ENCODE measurements around the gene SCUBE3.

SCUBE3 gene

DNA sequence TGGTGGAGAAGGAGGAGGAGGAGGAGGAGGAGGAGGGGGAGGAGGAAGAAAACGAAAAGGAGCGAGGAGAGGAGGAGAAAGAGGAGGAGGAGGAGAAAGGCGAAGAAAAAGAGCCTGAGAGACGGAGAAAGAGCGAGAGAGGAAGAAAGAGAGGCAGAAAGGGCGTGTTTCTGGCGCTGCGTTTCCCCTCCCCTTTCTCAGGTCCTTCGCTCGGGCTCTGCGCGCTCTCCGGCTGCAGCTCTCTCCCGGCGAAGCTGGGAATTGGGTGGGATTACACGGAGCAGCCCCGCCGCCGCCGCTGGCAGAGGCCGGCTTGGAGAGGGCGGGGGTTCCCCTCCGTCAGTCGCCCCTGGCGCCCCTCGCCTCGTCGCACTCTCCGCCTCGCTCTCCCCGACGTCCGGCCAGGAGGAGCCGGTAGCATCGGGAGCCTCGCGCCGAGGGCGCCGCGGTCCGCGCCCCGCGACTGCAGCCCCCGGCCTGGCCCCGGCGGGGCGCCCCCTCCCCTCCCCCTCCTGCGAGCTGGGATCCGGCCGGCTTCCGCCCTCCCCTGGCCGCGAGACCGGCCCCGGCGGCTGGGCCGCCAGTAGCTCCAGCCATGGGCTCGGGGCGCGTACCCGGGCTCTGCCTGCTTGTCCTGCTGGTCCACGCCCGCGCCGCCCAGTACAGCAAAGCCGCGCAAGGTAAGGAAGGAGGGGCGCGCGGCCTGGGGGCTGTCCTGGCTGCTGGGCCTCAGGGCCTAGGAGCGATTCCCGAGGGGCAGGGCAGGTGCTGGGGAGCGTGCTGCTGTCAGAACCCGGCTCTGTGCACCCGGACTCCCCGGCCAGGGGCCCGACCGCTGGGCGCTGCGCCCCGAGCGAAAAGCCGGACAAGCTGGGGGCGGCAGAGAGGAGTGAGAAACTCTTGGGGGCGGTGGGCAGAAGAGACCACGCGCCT is at the start of gene SCUBE3:
TSS of gene SCUBE3 (plus strand) at position 133 of the 933 bp plus-strand sequence. CDS start at position 596, 463 bp downstream.
- no peak for DNase-seq

GRCh38 chr6:35164277-35164676 is 49.5 kb upstream of the SCUBE3 start:
- no peak for DNase-seq

DNA sequence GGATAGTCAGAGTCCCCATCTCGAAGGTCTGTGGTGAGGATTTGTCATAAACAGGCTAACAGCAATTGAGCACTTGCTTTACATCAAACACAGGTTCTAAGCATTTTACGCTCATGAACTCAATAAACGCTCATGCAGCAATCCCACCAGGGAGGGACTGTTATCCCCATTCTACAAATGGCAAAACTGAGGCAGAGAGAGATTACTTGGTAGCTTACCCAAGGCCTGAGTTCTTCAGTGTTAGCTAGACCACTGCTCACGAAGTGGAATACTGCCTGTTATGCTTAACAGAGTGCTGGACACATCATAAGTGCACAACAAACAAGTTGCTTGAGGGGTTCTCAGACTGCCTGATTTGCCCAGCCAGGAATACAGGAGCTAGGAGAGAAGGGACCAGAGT is 48.9 kb upstream of the SCUBE3 start:
- no peak for DNase-seq

DNA sequence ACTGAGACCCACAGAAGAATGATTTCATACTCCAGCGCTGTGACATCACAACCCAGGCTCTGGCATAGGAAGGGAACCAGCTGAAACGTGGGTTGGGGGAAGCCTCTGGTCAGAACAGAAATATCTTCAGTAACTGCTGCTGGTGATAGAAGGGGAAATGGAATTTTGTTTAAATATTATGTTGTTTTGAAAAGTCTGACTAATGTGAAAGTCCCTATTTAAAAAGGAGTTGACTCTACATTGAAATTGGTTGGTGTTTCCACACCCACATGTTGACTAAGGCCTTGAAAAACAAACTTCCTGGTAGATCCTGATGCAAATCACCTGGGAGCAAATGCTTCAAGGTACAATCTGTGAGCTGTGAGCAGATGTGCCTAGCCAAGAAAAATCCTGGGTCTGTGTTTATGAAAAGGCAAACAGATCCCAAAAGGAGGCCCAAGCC is 48.1 kb upstream of the SCUBE3 start:
- DNase-seq, result no peak

- DNase-seq, result no peak
Measured at GRCh38 chr6:35166116-35166515, 47.6 kb upstream of the SCUBE3 start.

DNA sequence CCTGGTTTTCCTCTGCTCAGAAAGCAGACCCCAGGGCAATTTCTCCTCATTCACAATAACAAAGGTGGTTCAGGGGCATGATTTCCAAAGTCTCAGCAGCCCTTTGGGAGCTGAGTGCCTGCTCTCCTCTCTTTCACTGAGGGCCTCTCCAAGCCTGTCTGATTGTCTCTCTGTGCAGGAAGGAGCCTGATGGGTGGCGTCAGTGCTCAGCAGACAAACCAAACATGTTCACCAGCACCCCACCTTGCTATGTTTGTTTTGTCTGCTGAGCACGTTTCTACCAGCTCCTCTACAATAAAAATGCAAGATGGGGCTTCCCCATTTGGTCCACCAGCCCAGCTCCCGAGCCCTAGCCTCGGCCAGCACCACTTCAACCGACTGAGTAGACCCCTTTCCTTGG is 47.2 kb upstream of the SCUBE3 start:
- no peak for DNase-seq

GRCh38 chr6:35167505-35167904 is 46.3 kb upstream of the SCUBE3 start:
- no peak for DNase-seq

- no peak for DNase-seq
Measured at GRCh38 chr6:35168461-35168861, 45.3 kb upstream of the SCUBE3 start.

DNA sequence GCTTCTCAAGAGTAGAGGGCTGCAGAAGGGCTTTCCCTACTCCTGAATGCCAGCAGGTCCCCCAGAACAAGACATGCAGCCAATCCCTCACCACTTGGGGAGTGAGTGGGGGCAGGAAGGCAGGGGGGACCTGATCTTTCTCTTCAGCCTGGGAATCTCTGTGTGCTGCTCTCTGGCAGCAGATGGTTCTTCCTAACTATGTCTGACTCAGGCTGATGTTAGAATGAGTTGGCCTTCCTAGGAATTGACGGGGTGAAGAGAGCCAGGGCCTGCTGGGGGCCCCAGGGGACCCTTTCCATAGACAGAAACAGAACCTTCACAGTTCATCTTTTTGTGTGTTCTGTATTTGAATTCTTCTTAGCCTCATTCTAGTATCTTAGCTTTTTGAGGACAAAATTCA is 43.6 kb upstream of the SCUBE3 start:
- no peak for DNase-seq

DNA sequence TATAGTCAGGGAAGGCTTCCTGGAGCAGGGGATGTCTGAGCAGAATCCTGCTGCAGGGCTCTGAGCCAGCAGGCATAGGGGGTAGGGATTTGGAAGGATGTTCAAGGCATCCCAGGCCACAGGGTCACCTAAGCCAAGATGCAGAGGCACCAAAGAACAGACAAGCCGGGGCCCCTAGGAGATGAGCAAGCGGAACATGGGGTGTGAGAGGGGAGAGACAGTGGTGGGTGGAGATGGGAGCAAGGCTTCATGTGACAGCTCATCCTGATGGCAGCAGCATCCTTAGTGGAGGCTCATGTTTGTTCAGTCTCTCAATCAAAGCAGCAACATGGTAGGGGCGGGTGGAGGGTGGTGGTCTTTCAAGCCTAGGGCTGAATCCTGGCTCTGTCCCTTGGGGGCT is 42.9 kb upstream of the SCUBE3 start:
- DNase-seq, result no peak

DNA sequence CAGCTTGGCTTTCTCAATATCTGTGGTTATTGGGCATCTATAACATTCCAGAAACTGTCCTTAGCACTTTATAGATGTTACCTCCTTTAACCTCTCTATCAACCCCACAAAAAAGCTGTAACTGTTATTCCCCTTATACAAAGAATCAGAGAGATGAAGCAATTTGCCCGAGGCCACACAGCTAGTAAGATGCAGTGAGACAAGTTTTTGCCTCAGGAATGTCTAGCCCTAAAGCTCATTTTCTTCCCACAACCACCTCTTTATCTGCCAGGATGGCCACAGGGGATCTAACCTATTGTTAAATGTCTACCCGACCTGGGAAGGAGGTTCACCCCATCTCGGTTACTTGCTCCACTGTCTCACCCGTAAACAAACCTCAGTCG is 40.7 kb upstream of the SCUBE3 start:
- DNase-seq, result no peak

DNA sequence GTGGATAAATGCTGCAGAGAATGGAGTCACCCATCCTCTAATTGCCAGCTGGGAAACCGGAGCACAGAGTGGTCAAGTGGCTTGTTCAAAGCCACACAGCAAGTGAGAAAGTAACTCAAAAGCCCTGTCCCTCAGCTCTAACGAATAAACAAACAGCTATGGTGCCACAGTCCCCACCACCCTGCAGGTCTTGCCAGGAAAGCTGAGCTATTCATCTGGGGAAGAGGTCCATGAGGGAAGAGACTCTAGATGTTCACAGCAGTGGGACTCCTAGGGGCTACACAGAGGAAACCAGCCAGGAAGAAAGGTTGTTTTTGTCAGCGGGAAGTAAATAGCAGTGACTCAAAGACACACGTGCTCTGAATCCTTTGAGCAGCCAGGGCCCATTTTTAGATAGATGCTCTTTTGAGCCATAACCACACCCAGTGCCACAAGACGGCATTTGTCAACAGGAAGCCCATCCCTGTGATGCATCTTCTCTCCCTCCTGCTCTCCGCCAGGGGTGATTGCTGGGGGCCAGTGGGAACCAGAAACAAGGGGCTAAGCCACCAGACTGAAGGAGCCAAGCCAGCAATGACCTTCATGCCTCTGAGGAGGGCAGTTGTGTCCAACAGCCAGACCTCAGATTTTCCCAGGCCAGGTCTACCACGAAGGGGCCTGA is 40.2 kb upstream of the SCUBE3 start:
- no peak for DNase-seq

GRCh38 chr6:35174088-35174434 is 39.7 kb upstream of the SCUBE3 start:
- no peak for DNase-seq

- no peak for DNase-seq
Measured at GRCh38 chr6:35174501-35174900, 39.3 kb upstream of the SCUBE3 start.

DNA sequence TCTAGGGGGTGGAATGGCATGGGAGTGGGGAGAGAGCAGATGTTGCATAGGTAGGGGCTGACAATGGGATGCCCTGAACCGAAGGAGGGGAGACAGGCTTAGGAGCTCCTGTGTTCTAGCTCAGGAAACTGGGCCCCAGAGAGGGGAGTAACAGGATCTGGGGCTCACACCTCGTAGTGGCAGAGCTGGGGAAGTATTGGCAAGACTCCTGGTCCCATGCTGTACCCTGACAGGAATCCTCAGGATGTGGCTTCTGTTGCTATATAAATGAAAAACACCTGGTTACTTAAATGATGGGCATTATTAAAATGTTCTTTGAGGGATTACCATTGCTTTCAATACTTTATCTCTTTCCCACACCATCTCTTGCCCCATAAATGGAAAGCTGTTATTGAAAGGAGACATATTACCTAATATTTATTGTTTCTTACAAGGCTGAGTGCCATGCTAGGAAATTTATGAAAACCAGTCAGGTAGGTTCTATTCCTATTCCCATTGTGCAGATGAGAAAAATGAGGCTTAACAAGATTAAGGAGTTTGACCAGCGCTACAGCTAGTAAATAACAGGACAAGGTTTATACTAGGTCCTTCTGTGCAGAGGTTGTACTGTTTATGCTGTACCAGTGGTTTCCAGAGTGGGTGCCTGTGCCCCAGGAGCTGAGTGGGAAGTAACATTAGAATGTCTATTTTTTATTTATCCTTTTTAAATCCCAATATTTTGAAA is 37.3 kb upstream of the SCUBE3 start:
- DNase-seq, result no peak

- no peak for DNase-seq
Measured at GRCh38 chr6:35177157-35177556, 36.6 kb upstream of the SCUBE3 start.

- DNase-seq, result no peak
Measured at GRCh38 chr6:35177596-35177995, 36.2 kb upstream of the SCUBE3 start.

DNA sequence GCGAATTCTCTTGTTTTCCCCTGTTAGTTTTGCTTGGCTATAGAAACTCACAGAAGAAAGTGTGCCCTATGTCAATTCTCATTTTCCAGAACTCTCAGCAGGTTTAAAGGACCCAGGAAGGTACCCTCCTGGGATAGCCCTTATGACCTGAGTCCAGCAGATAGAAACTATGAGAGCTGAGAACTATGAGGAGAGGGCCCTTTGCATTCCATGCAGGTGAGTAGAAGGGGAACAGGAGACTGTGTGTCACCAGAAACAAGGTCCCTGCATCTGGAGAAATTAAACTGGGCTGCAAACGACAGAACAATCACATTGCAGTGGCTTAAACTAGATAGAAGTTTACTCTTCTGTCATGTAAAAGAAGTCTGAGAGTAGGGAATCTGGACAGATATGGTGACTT is 35.7 kb upstream of the SCUBE3 start:
- DNase-seq, result no peak

DNA sequence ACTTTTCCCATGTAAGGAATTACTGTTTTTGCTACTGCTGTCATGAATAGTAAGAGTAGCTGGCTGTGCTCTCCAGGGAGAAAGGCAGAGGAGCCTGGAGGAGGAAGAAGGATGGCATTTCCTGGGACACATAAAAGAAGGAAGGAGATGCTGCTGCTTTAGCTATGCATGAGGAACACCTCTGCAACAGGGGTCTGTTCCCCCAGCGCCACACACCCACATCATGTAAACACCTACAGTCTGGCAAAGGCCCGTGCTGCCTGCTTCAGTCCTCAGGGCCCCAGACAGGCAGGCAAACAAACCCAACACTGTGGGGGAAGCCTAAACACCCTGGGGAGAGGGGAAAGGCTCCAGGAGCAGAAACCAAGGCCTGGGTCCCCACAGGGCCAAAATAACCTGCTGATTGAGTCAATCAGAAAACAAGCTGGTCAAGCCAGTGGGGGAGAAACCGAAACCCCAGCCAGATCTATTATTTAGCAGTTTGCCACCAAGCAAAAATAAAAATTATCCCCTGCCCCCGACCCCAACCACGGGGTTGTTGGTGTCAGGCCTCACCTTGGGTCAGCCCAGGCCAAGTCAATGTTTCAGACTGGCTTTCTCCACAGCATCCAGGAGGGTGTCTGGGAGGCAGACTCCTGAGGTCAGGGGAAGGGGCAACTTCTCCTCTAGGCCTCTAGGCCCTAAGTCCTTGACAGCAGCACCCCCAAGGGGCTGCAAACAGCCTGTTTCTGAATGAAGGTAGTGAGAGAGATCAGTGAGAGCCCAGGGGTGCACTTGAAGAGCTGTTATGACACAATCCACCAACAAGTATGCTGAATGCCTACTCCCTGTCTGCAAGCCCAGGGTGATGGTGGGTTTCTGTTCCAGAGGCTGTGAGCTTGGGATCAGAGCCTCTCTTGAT is 34.6 kb upstream of the SCUBE3 start:
- DNase-seq, result no peak

DNA sequence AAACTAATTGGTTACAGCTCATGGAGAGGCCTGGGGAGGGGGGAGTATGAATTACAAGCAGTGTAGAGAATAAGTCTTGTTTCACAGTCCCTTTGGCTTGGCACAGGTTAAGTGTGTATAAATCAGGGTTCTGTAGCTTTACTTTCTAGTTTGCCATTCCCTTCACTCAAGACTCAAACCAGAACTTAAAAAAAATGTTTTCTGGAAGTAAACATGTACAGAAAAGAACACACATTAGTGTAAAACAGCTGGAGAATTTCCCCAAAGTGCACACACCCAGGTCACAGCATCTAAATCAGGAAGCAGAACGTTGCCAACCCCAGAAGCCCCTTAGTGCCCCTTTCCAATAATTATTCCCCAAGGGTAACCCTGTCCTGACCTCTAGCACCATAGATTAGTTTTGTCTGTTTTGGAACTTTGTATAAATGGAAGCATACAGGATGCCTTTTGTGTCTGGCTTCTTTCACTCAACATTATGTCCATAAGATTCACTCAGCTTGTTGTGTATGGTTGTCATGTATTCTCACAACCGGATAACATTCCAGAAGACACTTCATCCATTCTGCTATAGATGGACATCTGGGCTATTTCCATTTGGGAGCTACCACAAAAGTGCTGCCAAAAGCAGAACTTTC is 33.7 kb upstream of the SCUBE3 start:
- no peak for DNase-seq

DNA sequence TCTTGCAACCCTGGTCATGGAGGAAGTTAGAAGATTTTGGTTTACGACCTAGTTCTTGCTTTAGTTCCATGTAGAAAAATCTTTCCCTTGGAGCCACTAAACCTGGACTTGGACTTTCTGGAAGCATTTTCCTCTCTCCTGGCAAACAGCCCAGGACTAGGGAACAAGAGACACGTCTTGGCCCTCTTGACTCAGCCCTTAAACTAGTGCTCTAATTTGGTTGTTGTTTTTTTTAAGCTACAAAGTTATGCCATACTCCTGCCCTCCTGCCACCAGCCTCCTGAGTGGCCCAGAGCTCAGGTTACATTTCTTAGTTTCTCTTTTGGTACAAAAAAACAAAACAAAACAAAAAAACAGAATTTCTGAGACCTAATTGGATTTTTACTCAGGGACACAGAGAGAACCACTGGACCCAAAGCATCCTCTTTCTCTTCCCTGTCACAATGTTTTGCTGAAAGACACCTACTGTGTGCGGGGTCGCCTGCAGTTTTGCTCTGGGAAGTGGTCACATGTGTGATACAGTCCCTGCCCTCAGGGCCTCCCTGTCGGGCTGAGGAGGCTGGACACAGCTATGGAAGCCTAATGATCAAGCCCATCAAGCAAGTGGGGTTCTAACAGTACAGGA is 32.3 kb upstream of the SCUBE3 start:
- no peak for DNase-seq
